ENCODE data around the gene APBA1.

APBA1 gene

GRCh38 chr9:69400470-69400869 lies 271.7 kb downstream of the APBA1 start:
- H3K27ac ChIP-seq, result no peak overlapping the region
- TF ChIP-seq CTCF (conservative IDR thresholded peaks at IDR 0.05) (no peak), ZFX (IDR thresholded peaks at IDR 0.05) (no peak)

GRCh38 chr9:69397384-69398214 lies 274.6 kb downstream of the APBA1 start:
- TF ChIP-seq CTCF (conservative IDR thresholded peaks at IDR 0.05) (no peak), ZFX (IDR thresholded peaks at IDR 0.05) (no peak)
- no peak overlapping the region for H3K27ac ChIP-seq

GRCh38 chr9:69396759-69397158 lies 275.4 kb downstream of the APBA1 start:
- no peak overlapping the region for H3K27ac ChIP-seq
- TF ChIP-seq CTCF (conservative IDR thresholded peaks at IDR 0.05) (no peak), ZFX (IDR thresholded peaks at IDR 0.05) (no peak)

GRCh38 chr9:69395718-69396117 lies 276.5 kb downstream of the APBA1 start:
- no peak overlapping the region for H3K27ac ChIP-seq
- TF ChIP-seq CTCF (conservative IDR thresholded peaks at IDR 0.05), result no peak
- TF ChIP-seq ZFX (IDR thresholded peaks at IDR 0.05), result no peak

- TF ChIP-seq CTCF (conservative IDR thresholded peaks at IDR 0.05), result no peak
- no peak for TF ChIP-seq ZFX (IDR thresholded peaks at IDR 0.05)
- H3K27ac ChIP-seq, result no peak overlapping the region
Observed at GRCh38 chr9:69393425-69393824, 278.7 kb downstream of the APBA1 start.

GRCh38 chr9:69392826-69393225 lies 279.3 kb downstream of the APBA1 start:
- TF ChIP-seq ZFX (IDR thresholded peaks at IDR 0.05), result no peak
- no peak for TF ChIP-seq CTCF (conservative IDR thresholded peaks at IDR 0.05)
- H3K27ac ChIP-seq, result no peak overlapping the region

- no peak overlapping the region for H3K27ac ChIP-seq
- TF ChIP-seq ZFX (IDR thresholded peaks at IDR 0.05) (no peak), CTCF (conservative IDR thresholded peaks at IDR 0.05) (no peak)
Observed at GRCh38 chr9:69391946-69392345, 280.2 kb downstream of the APBA1 start.

All from C4-2B (cell line).